Measurements from ENCODE around the gene MAD1L1. TPM values are rescaled to one million over a fixed set of nuclear protein-coding genes. Genes with fewer than 3 reads are reported as not detected.

MAD1L1 gene
- total and polyA plus RNA-seq, 2 of the 4 experiments (the other 2 are of a cell fraction), result 29.0 to 40.9 TPM

- Histone ChIP-seq H2AK9ac (replicated peaks; ENCODE audit: low read depth, low read length, poor library complexity) (no peak overlapping the region), H4K5ac (ENCODE audit: low read depth, low read length) (no peak overlapping the region), H2AFZ (replicated peaks; ENCODE audit: low read length, poor library complexity) (no peak overlapping the region), H3K18ac (ENCODE audit: low read depth, low read length) (no peak overlapping the region), H3K4me1 (ENCODE audit: control insufficient read depth, insufficient read depth, low read length) (peaks cover 3% of the 10 kb centered on the region), H3K9ac (ENCODE audit: low read depth, low read length) (no peak overlapping the region), H4K20me1 (ENCODE audit: insufficient read depth, low read length) (no peaks in the 10 kb centered on the region; the same call in 1 of the 2 replicates), H3K4me2 (ENCODE audit: low read depth, low read length) (no peak overlapping the region), H2AK5ac (ENCODE audit: low read depth, low read length) (no peak overlapping the region), H2BK20ac (ENCODE audit: low read depth, low read length) (no peak overlapping the region), H3K9me1 (ENCODE audit: insufficient read depth, low read length) (0 out of 2 replicates have a peak, but pooled peaks cover 3% of the 10 kb centered on the region), H3K56ac (ENCODE audit: extremely low read depth, insufficient read depth, low read length) (no peak overlapping the region), H2BK5ac (ENCODE audit: low read depth, low read length, poor library complexity, severe bottlenecking) (no peak overlapping the region), H3K14ac (replicated peaks; ENCODE audit: low read depth, low read length) (no peak overlapping the region), H4K91ac (ENCODE audit: insufficient read depth, low read depth, low read length) (no peak overlapping the region), H2BK120ac (ENCODE audit: low read depth, low read length) (no peak overlapping the region), H3K9me3 (ENCODE audit: control insufficient read depth, insufficient read depth, low read length) (no peaks in the 10 kb centered on the region), H3K27ac (ENCODE audit: insufficient read depth, low read length) (no peak overlapping the region), H3K4ac (ENCODE audit: low read depth, low read length) (no peak overlapping the region), H3K27me3 (ENCODE audit: control insufficient read depth, insufficient read depth, low read length) (no peaks in the 10 kb centered on the region), H3K4me3 (ENCODE audit: insufficient read depth, low read depth, low read length) (no peak overlapping the region), H3K36me3 (ENCODE audit: control insufficient read depth, insufficient read depth, low read length) (peaks cover 33% of the 10 kb centered on the region), H3K23ac (ENCODE audit: low read depth, low read length) (no peak overlapping the region), H2BK15ac (ENCODE audit: low read depth, low read length) (no peak overlapping the region), H3K79me1 (ENCODE audit: low read depth in 1 of 2, low read length in 2 of 2) (peaks cover 20 to 54% of the 10 kb centered on the region in 2 experiments), H4K8ac (ENCODE audit: low read depth in 2 of 2, low read length in 2 of 2) (no peak overlapping the region)
- in situ Hi-C loops (cut with MboI; ENCODE audit: low sequenced_read_pairs) (no loop called here), intact Hi-C loops (cut with micrococcal nuclease) (no loop called here), dilution Hi-C loops (cut with HindIII; ENCODE audit: low sequenced_read_pairs, unreplicated experiment) (no loop called here)
- ATAC-seq (ENCODE audit: low read depth) (no peak), DNase-seq (no peak)
- CTCF ChIA-PET, result no interaction called here
- BruUV-seq (replicated peaks), result no TSS peak
- 98% methylated on average over 6 of the region's 7 CpGs; no CpG with 5 or more reads in 1 of the 2 experiments for WGBS, 2 experiments (ENCODE audit: extremely low coverage in 2 of 2, insufficient read length in 1 of 2)
- POLR2A ChIA-PET (ENCODE audit: unreplicated experiment), result no interaction called here
- TF ChIP-seq CHD1 (IDR thresholded peaks at IDR 0.05; ENCODE audit: low read depth, low read length) (no peak), FOS (IDR thresholded peaks at IDR 0.05; ENCODE audit: low read depth, low read length) (no peak), RCOR1 (IDR thresholded peaks at IDR 0.05; ENCODE audit: insufficient replicate concordance, low read length) (no peak), USF2 (IDR thresholded peaks at IDR 0.05; ENCODE audit: low read depth, low read length) (no peak), CEBPB (IDR thresholded peaks at IDR 0.05; ENCODE audit: low read depth, low read length) (no peak), SMC3 (IDR thresholded peaks at IDR 0.05; ENCODE audit: low read depth, low read length) (no peak), POLR2A (IDR thresholded peaks at IDR 0.05; ENCODE audit: low read depth, low read length) (no peak), MAFK (IDR thresholded peaks at IDR 0.05; ENCODE audit: low read depth, low read length) (no peak), MAZ (IDR thresholded peaks at IDR 0.05; ENCODE audit: borderline replicate concordance, low read depth, low read length) (no peak), RFX5 (IDR thresholded peaks at IDR 0.05; ENCODE audit: low read depth, low read length) (no peak), NFE2L2 (IDR thresholded peaks at IDR 0.05; ENCODE audit: low read depth, low read length) (no peak)
These were observed 3.3 kb downstream of the MAD1L1 start for GRCh38 chr7:2229467-2229866.
